Embryonic facial prominence (tissue), 1 donor: ENCODE measurements around the gene ACAD11.
A peak's percentile ranks its signal among the peaks of the same experiment; 100 is the strongest.

Experiments used
- DNase-seq: peaks from one replicate; pipeline ENCODE4 v3.0.0-alpha.2; 2016; ENCODE audit errors: extremely low spot score

The ACAD11 gene, protein sequence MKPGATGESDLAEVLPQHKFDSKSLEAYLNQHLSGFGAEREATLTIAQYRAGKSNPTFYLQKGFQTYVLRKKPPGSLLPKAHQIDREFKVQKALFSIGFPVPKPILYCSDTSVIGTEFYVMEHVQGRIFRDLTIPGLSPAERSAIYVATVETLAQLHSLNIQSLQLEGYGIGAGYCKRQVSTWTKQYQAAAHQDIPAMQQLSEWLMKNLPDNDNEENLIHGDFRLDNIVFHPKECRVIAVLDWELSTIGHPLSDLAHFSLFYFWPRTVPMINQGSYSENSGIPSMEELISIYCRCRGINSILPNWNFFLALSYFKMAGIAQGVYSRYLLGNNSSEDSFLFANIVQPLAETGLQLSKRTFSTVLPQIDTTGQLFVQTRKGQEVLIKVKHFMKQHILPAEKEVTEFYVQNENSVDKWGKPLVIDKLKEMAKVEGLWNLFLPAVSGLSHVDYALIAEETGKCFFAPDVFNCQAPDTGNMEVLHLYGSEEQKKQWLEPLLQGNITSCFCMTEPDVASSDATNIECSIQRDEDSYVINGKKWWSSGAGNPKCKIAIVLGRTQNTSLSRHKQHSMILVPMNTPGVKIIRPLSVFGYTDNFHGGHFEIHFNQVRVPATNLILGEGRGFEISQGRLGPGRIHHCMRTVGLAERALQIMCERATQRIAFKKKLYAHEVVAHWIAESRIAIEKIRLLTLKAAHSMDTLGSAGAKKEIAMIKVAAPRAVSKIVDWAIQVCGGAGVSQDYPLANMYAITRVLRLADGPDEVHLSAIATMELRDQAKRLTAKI

DNA sequence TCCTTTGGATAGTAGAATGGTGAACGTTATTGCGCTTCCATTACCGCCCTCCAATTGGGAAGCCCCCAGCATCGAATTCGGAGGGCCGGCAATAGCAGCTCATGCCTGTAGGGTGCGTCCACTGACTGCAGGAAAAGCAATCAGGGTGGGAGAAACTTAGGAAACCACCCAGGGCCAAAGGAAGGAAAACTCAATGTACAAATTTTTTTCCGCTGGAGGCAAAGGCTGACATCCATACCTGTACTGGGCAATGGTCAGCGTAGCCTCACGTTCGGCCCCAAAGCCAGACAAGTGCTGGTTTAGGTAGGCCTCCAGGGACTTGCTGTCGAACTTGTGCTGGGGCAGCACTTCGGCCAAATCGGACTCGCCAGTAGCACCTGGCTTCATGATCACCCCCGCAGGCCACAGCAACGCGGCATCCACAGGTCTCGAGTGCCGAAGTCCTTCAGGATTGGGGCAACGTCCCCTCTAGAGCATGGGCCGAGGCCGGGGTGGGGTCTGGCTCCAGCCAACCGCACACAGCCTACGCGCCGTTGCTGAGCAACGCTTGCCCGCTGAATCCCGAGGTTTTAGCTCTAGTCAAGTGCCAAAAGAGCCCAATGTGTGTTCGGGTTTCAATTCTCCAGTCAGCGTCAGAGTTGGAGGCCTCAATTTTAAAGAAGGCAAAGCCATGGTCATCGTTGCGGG lies at the start of gene ACAD11:
TSS of gene ACAD11 (minus strand) at position 445 of the 687 bp plus-strand sequence. CDS start at position 387, 58 bp downstream.
- DNase-seq: peak; percentile 68

DNA sequence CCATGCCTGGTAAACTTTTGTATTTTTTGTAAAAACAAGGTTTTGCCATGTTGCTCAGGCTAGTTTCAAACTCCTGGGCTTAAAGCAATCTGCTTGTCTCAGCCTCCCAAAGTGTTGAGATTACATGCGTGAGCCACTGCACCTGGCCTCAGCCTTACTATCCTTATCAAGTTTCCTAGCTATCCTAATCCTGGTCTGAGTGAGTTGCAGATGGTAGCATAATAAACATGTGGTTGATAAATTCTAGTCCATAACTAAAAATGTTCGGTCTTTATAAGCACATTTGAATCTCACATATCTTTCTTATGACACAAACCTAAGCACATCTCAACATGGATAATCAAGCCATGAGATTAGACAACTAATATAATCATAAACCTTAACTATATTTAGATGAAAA lies 44.1 kb upstream of the ACAD11 start:
- DNase-seq: no peak

DNA sequence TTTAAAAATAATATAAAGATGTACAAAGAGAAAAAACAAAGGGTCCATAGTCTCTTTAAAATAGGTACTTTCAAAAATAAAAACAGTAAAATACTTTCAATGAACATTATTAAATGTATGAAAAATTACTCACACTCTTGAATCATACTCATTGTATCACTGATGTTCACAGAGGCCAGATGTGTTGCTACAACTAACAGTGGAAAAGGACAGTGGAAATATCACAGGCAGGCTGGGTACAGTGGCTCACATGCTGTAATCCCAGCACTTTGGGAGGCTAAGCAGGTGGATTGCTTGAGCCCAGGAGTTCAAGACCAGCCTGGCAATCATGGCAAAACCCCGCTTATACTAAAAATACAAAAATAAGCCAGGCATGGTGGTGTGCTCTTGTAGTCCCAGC lies 35.8 kb upstream of the ACAD11 start:
- no peak for DNase-seq

DNA sequence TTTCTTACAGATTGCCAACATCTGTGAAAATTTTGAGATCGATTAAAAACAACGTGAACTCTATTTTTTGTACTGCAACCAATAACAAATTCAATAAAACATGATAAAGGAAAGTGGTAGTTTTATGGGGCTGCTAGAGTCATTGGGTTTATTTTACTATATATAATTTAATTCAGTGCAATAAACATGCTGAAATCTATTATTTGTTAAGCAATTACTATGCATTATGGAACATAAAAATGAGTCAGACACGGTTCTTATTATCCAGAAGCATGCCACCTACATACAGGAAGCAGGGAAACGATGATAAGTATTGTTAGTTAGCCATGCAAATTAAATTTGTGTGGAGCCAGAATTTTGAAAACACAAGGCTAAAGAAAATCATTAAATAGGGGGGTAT lies 35.4 kb upstream of the ACAD11 start:
- no peak for DNase-seq

DNA sequence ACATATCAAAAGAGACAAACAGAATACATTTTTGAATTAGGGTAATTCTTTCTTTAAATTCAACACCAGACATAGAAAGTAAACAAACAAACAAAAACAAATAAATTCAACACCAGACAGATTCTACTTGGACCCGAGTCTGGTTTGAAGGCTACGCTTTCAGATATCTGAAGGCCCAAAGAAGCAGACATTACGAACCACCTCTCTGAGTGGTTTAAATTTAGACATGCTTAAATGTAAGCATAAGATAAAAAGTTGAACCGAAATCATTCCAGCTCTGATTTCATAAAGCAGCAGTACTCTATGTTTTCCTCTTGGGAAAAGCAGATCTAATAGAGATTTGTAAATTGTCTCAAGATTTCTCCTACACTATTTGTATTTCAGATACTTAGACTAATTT lies 30.4 kb upstream of the ACAD11 start:
- DNase-seq: no peak

DNA sequence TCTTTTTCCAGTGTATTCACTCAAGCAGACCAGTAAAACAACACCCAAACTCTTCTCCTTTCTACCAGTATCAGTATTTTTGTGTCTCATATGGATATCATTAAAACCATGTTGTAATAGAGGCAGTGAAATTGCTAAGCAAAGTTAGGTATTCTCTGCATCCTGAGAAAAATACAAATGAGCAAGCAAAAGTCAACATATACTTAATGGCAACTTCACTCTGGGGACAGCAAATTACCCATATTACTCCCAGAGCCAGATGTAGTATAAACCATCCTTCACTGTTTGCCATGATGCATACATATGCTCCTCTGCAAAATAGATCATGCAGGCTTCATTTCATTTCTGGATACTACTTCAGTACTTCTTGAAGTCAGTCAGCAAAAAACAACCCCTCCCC lies 22.6 kb upstream of the ACAD11 start:
- no peak for DNase-seq

DNA sequence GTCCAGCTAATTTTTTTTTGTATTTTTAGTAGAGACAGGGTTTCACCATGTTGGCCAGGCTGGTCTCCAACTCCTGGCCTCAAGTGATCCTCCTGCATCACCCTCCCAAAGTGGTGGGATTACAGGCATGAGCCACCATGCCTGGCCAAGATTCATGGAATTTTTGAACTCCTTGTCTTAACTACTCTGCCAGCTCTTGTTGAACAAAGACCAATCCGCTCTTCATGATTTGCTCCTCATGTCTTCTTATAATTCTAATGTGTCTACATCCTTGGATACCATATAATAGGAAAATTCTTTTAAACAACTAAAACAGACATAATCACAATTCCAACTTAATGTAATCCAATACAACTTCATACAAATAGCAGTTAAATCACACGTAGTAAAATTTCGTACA lies 21.8 kb upstream of the ACAD11 start:
- no peak for DNase-seq

DNA sequence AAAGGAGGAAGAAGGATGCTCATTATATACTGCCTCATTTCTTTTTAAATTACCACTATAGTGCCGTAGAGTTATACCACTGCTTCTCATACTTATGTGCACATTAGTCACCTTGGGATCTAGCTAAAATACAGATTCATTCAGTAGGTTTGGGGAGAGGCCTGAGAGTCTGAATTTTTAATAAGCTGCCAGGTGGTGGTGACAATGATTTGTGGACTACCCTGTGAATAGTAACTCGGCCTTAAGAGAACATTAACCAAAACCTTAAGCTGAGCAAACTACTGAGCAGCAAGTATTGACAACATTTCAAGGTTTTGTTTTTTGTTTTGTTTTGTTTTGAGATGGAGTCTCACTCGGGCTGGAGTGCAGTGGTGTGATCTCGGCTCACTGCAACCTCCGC lies 20.3 kb upstream of the ACAD11 start:
- DNase-seq: no peak

DNA sequence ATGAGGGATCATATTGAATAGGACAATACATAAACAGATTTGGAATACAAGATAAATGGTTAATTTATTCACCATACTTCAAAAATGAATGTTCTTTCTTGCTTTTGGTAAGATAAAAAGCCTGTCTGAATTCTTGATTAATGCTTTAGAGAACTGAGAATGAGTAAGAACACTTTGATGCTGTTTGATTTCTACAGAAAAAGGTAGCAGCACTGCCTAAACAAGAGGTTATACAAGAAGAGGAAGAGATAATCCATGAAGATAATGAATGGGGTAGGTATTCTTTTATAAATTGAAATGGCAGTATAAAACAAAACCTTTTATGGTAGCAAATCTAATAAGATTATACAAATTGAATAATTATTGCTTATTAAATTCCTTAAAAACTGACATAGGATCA lies 15.8 kb upstream of the ACAD11 start:
- no peak for DNase-seq

DNA sequence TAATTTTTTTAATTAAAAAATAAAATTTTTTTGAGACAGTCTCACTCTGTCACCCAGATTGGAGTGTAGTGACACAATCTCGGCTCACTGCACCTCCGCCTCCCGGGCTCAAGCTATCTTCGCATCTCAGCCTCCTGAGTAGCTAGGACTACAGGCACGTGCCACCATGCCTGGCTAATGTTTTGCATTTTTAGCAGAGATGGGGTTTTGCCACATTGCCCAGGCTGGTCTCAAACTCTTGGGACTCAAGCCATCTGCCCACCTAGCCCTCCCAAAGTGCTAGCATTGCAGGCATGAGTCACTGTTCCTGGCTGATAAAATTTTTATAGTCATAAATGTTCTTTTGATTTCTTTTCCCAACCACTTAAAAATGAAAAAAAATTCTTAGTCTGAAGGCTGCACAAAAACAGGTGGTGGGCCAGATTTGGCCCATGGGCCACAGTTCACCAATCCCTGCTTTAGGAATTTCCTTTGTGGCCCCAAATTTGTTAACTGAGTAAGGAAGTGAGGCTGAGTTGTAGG lies 9.7 kb upstream of the ACAD11 start:
- no peak for DNase-seq

DNA sequence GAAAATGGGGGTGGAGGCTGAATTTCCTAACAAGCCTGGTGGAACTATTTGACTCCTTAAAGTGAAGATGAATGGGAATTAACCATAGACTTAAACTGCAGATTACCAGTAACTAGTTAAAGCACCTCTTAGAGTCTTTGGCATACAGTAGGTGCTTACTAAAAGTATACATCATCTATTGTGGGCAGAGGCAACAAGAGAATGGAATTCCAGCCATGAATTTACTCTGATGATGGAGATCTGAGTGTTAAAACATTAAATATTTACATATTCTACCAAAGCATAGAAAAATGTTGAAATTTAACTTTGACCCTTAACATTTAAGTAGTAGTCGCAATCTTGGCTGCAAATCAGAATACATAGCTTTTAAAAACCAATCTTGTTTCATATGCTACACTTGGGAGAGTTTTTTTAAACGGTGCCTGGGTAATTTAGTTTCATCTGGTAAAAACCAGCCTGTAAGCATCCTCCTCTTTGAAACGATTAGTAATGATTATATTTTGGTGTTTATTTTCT lies 5.7 kb upstream of the ACAD11 start:
- DNase-seq: no peak

DNA sequence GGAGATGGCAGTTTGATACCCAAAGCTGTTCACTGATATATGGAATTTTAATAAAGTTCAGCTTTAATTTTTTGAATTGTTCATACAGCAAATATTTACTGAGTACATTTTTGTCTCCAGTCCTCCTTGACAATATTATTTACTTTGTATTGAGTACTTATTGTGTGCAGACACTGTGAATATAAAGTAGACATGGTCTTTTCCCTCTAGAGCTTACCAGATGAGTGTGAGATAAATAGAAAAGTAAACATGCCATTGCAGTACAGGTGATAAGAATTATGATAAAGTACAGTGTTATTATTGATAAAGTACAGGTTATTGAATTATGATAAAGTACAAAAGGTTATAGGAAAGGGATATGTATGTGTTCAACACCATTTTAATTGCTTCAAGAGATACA lies 2.6 kb upstream of the ACAD11 start:
- DNase-seq: no peak

DNA sequence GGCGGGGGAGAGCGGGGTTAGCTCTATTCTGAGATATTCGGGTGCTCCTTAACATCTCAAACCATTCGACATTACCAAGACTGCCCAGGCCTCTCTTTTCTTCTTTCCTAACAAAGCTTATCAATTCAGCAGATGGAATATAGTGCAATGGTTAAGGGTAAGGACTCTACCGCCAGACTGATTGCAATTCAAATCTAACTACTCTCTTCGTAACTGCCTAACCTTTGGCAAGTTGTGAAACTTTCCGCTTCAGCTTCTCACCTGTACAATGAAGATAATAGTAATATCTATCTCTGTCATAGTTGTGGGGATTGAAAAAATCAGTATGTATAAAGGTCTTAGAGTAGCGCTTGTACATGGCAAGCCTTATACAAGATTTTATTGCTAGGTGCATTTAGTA lies 1.5 kb upstream of the ACAD11 start:
- no peak for DNase-seq

DNA sequence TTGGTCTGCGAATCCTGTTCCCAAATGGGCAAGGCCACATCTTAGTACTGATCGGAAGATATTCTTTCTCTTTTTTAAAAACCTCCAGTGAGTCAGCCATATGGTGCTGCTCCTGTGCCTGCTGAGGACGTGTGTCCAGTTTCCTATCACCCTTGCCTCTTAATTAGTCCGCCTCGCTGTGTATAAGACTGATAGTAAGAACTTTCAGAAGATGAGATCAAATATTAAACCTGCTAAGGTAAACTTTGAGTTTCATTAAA lies 1.1 kb upstream of the ACAD11 start:
- no peak for DNase-seq

DNA sequence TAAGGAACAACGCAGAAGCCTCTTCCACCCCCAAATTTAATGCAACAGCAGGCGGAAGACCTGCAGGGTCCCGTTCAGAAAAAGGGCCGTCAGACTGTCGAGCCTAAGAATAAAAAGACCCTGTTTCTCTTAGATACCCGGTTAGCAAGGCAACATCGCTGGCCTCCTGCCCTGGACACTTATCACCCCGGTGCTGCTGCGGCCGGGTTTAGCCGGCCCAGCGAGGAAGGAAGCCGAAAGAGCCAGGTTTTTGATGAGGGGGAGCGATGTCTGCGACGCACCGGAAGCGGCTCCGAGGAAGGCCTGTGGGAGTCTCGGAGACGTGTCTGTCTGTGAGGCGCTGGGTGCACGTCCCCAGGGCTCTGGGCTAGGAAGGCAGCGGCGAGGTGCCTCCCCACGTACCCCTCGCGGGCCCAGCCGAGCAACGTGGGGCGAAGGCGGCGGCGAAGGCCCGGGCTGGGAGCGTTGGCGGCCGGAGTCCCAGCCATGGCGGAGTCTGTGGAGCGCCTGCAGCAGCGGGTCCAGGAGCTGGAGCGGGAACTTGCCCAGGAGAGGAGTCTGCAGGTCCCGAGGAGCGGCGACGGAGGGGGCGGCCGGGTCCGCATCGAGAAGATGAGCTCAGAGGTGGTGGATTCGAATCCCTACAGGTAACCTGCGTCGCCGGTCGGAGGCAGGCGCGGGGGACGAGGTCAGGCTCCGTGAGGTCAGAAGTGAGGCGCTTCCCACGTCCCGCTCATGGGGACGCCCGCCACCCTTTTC lies 622 bp upstream of the ACAD11 start, which contains the start of gene UBA5:
TSS of gene UBA5 (plus strand) at position 278 of the 759 bp plus-strand sequence. CDS start at position 487, 209 bp downstream.
- peak; percentile 40 for DNase-seq

DNA sequence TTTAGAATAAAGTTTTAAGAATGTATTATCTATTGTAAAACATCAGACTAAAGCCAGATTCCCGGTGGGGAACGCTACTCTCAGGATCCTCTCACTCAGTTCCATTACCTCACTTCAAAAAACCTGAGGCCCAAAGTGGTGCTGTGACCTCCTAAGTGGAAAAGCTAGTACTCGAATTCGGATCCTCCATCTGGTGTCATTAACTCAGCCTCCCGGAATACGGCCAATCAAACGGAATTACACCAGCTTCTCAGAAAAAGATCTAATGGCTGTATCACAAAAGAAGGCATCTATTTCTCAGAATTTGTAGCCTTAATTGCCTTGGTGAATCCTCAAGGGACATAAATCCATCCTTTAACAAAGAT lies 627 bp downstream of the ACAD11 start:
- DNase-seq: no peak

DNA sequence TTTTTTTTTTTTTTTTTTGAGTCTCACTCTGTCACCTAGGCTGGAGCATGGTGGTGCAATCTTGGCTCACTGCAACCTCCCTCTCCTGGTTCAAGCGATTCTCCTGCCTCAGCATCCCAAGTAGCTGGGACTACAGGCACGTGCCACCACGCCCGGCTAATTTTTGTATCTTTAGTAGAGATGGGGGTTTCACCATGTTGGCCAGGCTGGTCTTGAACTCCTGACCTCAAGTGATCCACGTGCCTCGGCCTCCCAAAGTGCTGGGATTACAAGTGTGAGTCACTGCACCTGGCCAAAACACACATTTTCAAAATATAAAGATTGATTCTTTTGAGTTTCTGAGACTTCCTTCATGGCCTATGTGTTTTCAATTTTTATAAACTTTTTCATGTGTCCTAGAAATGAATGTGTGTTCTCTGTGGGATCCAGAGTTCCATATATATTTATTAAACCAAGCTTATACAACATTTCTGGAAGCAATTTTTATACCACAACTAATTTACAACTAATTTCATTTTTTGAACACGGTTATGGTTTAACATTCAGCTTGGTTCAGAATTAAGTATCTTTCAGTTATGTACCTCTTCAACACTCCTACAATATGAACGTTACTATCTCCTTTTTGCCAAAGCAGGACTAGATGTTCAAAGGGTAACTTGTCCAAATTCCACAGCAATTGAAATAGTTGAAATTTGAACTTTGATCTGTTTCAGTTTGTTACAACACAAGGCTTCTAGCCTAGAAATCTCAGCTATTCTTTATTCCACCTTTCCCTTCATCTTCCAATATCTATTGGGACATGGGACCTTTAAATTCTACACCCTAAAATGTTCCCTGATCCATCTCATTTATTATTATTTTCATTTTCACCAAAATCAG lies 1.5 kb downstream of the ACAD11 start:
- DNase-seq: no peak

DNA sequence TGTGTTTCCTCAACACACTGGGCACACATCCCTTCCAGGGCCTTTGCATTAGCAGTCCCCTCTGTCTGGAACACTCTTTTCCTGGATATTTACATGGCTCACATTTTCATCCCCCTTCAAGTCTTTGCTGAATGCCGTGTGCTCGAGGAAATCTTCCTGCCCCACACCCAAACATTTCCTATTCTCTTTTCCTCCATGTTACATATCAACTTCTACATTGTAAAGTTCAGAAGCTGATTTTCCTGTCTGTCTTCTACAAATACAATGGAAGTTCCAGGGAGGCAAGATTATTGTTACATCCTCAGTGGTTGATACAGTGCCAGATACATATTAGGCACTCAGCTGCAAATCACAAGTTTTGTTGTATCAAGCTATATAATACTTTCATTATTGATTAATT lies 4.1 kb downstream of the ACAD11 start:
- no peak for DNase-seq

DNA sequence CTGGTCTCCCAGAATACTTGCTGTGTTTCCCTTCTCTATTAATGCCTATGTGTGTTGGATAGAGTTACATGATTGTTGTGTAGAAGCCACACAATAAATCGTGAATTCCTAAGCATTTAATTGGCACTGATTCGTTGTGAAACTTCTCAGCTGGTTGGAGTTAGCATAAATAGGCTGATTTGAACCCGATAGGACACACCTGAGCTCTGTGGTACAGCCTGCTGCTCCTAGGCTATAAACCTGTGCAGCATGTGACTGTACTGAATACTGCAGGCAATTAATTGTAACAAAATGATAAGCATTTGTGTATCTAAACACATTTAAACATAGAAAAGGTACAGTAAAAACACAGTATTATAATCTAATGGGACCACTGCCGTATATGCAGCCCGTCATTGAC lies 4.9 kb downstream of the ACAD11 start:
- DNase-seq: no peak

DNA sequence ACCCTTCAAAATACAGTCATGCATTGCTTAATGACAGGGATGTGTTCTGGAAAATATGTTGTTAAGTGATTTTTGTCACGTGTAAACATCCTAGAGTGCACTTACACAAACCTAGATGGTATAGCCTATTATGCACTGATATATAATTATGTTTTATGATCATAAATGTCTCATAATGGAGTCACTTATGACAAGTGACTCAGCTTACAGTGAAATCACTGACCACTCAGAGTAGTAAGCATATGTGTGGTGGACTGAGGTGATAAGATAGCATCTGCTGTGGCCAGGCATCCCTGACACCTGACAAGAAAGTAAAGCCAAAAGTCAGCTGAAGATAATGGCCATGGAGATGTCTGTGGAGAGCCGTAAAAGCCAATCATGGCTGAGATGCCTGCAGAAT lies 5.4 kb downstream of the ACAD11 start:
- no peak for DNase-seq
